GM19240 (cell line): ENCODE measurements around the gene LMCD1.

Experiments used
- DNase-seq: peaks from one replicate; pipeline ENCODE4 v3.0.0; 2011; ENCODE audit warnings: low spot score; ENCODE audit not compliant: insufficient read length

The LMCD1 gene

GRCh38 chr3:8505621-8506020 lies 4.0 kb downstream of the LMCD1 start:
- no peak for DNase-seq

- DNase-seq = no peak
Measured at GRCh38 chr3:8506571-8507061, 5.0 kb downstream of the LMCD1 start.

GRCh38 chr3:8507496-8507895 lies 5.9 kb downstream of the LMCD1 start:
- DNase-seq = no peak

- no peak for DNase-seq
Measured at GRCh38 chr3:8509961-8510360, 8.3 kb downstream of the LMCD1 start.

GRCh38 chr3:8512234-8512633 lies 10.6 kb downstream of the LMCD1 start:
- DNase-seq = no peak

- no peak for DNase-seq
Measured at GRCh38 chr3:8516047-8516661, 14.5 kb downstream of the LMCD1 start.

GRCh38 chr3:8516783-8517182 lies 15.2 kb downstream of the LMCD1 start:
- DNase-seq = no peak

- DNase-seq = no peak
Measured at GRCh38 chr3:8517487-8517886, 15.9 kb downstream of the LMCD1 start.

GRCh38 chr3:8518138-8518537 lies 16.5 kb downstream of the LMCD1 start:
- DNase-seq = no peak

GRCh38 chr3:8519156-8519555 lies 17.5 kb downstream of the LMCD1 start:
- DNase-seq = no peak

- DNase-seq = no peak
Measured at GRCh38 chr3:8519774-8520448, 18.3 kb downstream of the LMCD1 start.

- no peak for DNase-seq
Measured at GRCh38 chr3:8520816-8521403, 19.3 kb downstream of the LMCD1 start.

- DNase-seq = no peak
Measured at GRCh38 chr3:8523041-8523440, 21.4 kb downstream of the LMCD1 start.

GRCh38 chr3:8524249-8524648 lies 22.6 kb downstream of the LMCD1 start:
- DNase-seq = no peak

- DNase-seq = no peak
Measured at GRCh38 chr3:8524656-8525399, 23.2 kb downstream of the LMCD1 start.

GRCh38 chr3:8525893-8526292 lies 24.3 kb downstream of the LMCD1 start:
- DNase-seq = no peak

GRCh38 chr3:8529181-8529637 lies 27.6 kb downstream of the LMCD1 start:
- no peak for DNase-seq

GRCh38 chr3:8529738-8530525 lies 28.3 kb downstream of the LMCD1 start:
- DNase-seq = no peak

GRCh38 chr3:8530581-8530980 lies 29.0 kb downstream of the LMCD1 start:
- DNase-seq = no peak

- no peak for DNase-seq
Measured at GRCh38 chr3:8532251-8532871, 30.7 kb downstream of the LMCD1 start.
